Measurements from ENCODE around the gene MTAP.

GRCh38 chr9:21902136-21902535 lies 99.7 kb downstream of the MTAP start:
- TF ChIP-seq EZH2 (IDR thresholded peaks at IDR 0.05; ENCODE audit: insufficient read depth, poor library complexity, severe bottlenecking), result no peak
- no peak for TF ChIP-seq EZH2phosphoT487 (IDR thresholded peaks at IDR 0.05; ENCODE audit: insufficient read depth, low read depth)
